Measurements from ENCODE around the gene LSS.
"Not testable (repeated sequence)": the region's sequence is repeated elsewhere in the genome, so short reads cannot be mapped to it uniquely, and the experiment has no call there.

LSS gene

DNA sequence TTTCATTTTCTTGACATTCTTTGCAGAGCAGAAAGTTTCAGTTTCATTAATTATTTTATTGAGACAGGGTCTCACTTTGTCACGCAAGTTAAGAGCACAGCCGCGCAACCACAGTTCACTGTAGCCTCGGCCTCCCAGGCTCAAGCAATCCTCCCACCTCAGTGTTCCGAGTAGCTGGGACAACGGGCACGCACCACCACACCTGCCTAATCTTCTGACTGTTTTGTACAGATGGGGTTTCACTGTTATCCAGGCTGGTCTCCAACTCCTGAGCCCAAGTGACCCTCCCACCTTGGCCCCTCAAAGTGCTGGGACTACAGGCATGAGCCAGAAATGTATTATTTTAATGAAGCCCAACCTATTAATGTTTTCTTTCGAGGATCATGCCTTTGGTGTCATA lies 41.3 kb downstream of the LSS start:
- DNase-seq (no peak), ATAC-seq (no peak)

GRCh38 chr21:46185716-46186115 lies 42.9 kb downstream of the LSS start:
- DNase-seq (no peak), ATAC-seq (no peak)

DNA sequence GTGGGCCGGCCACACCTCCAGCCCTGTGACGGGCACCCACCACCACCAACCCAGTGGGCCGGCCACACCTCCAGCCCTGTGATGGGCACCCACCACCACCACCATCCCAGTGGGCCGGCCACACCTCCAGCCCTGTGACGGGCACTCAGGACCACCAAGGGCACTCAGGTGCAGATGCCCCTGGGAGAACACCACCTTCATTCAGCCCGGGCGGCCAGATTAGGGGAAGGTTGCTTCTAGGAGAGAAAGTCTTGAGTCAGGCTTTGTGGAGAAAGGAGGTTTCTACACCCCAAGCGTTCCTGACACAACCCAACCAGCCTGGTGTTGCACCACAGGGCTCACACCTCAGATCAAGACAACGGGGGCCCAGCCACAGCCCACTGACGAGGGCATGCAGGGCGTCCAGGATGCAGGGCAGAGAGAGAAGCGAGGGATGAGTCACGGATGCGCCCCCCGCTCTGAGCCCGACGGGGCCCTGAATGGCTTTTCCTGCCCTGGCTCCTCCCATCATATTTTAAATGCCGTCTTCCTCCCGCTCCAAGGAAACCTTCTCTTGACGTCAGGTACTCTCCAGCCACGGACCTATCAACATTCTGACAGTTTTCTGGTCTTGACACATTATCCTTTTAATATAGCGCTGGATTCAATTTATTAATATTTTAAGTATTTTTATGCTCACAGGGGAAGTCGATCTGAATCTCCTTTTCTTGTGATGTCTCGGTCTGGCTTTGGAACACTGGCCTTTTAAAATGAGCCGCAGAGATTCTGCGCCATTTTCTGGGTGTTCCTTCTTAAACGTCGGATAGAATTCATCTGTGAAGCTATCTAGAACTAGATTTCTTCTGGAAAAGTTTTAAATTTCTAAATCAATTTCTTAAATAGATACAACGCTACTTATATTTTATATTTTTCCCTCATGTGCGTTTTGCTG lies 43.7 kb downstream of the LSS start:
- peak; percentile 64 for DNase-seq
- ATAC-seq, result peak; percentile 75

- peak; percentile 64 for ATAC-seq
- peak; percentile 40 for DNase-seq
Measured at GRCh38 chr21:46183910-46184624, 44.5 kb downstream of the LSS start, which contains the start of gene SPATC1L. TSS of gene SPATC1L (minus strand) at chr21:46184459. CDS start at chr21:46182816, 1,643 bp downstream.

- not testable (repeated sequence) for ATAC-seq, DNase-seq
Measured at GRCh38 chr21:46183337-46183909, 45.2 kb downstream of the LSS start.

GRCh38 chr21:46182548-46183336 lies 45.8 kb downstream of the LSS start:
- no peak for DNase-seq
- ATAC-seq, result no peak

- DNase-seq, result no peak
- ATAC-seq, result no peak
Measured at GRCh38 chr21:46181953-46182547, 46.5 kb downstream of the LSS start.

GRCh38 chr21:46181436-46181835 lies 47.1 kb downstream of the LSS start:
- ATAC-seq, result no peak
- DNase-seq, result no peak

GRCh38 chr21:46180778-46181391 lies 47.7 kb downstream of the LSS start:
- ATAC-seq (no peak), DNase-seq (no peak)

GRCh38 chr21:46180079-46180722 lies 48.4 kb downstream of the LSS start:
- DNase-seq (no peak), ATAC-seq (no peak)

GRCh38 chr21:46179708-46180078 lies 48.9 kb downstream of the LSS start:
- ATAC-seq (no peak), DNase-seq (no peak)

GRCh38 chr21:46178961-46179360 lies 49.6 kb downstream of the LSS start:
- no peak for ATAC-seq
- no peak for DNase-seq

- DNase-seq, ATAC-seq: not testable (repeated sequence)
Measured at GRCh38 chr21:46176443-46177129, 52.0 kb downstream of the LSS start.

- no peak for ATAC-seq
- DNase-seq, result no peak
Measured at GRCh38 chr21:46173573-46173972, 55.0 kb downstream of the LSS start.

GRCh38 chr21:46172863-46173528 lies 55.6 kb downstream of the LSS start:
- DNase-seq (no peak), ATAC-seq (no peak)

DNA sequence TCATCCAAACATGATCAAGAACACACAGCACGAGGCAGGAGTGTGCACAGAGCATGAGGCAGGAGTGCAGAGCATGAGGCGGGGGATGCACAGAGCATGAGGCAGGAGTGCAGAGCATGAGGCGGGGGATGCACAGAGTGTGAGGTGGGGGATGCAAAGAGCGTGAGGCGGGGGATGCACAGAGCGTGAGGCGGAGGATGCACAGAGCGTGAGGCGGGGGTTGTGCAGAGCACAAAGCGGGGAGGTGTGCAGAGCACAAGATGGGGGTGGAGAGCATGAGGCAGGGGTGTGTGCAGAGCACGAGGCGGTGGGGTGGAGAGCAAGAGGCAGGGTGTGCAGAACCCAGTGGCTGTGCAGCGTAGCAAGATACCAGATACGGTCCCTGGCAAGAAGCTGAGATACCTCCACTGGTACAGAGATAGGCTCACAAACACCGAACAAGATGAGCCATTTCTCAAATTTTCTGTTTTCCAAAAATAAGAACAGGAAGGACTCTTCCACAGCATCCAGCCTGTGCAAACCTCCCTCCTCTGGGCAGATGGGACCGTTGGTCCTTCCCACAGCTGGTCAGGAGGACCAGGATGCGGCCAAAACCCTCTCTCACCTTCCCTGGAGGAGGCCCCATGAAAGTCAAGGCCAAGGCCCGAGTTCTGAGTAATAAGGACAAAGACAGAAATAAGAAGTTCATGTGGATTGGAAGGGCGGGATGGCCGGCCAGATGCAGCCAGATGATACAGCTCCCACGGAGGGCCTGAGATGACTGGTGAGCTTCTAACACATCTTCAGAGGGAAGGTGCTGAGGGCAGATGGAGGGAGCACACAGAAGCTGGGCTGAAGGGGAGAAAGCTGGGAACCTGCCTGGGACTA lies 56.3 kb downstream of the LSS start:
- DNase-seq, result no peak
- ATAC-seq, result no peak

DNA sequence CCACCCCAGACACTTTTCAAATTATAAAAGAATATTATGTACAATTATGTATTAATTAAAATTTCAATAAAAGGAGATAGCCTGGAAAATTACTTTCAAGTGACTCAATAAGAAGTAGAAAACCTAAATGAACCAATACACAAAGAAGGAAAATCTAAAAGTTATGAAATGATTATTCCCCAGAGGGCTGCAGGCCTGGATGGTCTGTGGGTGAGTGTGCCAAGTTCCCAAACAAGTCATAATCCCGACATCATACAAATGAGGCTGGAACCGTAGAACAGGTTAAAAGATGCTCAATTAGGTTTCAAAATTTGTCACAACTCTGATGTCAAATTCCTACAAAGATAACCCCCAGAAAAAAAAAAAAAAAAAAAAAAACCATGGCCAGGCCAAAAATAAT lies 57.0 kb downstream of the LSS start:
- DNase-seq, result no peak

GRCh38 chr21:46170436-46171193 lies 58.0 kb downstream of the LSS start:
- ATAC-seq, DNase-seq: not testable (repeated sequence)

More for the DNA sequence above, 57.0 kb downstream of the LSS start:
- no peak for ATAC-seq

All from stimulated activated naive CD8-positive, alpha-beta T cell treated with anti-CD3 and anti-CD28 coated beads, Interleukin-15, Interleukin-2, amounts not matched to agents 100 U/mL and 50 U/mL, for 24 hours (primary cell).